Choroid plexus epithelial cell (primary cell): ENCODE results near the gene VMAC.

ENCODE experiments used
- DNase-seq: peaks from one replicate; pipeline ENCODE4 v3.0.0-alpha.2; 2010; ENCODE audit warnings: low read depth
- H3K4me3 ChIP-seq: 2 replicates; pipeline ENCODE4 v1.5.1; 2011; ENCODE audit warnings: low read depth, mild to moderate bottlenecking, control low read depth, low read length, moderate library complexity
- TF ChIP-seq, protein P1 (sequence below): conservative IDR thresholded peaks from 2 replicates; pipeline ENCODE4 v1.5.1; 2011; ENCODE audit warnings: low read depth, mild to moderate bottlenecking, control low read depth, inconsistent platforms, low read length, moderate library complexity

Gene VMAC

GRCh38 chr19:5910638-5910907 is 5.9 kb downstream of the VMAC start:
- TF ChIP-seq, protein P1, sequence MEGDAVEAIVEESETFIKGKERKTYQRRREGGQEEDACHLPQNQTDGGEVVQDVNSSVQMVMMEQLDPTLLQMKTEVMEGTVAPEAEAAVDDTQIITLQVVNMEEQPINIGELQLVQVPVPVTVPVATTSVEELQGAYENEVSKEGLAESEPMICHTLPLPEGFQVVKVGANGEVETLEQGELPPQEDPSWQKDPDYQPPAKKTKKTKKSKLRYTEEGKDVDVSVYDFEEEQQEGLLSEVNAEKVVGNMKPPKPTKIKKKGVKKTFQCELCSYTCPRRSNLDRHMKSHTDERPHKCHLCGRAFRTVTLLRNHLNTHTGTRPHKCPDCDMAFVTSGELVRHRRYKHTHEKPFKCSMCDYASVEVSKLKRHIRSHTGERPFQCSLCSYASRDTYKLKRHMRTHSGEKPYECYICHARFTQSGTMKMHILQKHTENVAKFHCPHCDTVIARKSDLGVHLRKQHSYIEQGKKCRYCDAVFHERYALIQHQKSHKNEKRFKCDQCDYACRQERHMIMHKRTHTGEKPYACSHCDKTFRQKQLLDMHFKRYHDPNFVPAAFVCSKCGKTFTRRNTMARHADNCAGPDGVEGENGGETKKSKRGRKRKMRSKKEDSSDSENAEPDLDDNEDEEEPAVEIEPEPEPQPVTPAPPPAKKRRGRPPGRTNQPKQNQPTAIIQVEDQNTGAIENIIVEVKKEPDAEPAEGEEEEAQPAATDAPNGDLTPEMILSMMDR, result no peak
- DNase-seq, result no peak
- no peak overlapping the region for H3K4me3 ChIP-seq

DNA sequence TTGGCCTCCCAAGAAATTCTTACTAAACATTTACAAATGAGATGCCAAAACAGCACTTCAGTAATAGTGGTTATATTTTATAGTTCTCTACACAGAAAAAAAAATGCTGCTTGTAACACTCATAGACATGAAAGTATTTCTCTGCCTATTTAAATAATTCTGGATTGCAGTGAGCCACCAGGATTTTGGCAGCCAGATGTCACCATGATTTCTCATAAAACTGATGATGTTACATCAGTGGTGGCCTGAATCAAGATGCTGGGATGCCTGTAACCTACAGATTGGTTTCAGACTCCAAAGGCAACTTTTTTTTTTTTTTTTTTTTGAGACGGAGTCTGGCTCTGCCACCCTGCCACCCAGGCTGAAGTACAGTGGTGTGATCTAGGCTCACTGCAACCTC is 6.7 kb downstream of the VMAC start:
- DNase-seq, result no peak
- TF ChIP-seq, protein P1, result no peak
- H3K4me3 ChIP-seq, result no peak overlapping the region

- H3K4me3 ChIP-seq, result no peak within 1 kb of the TSS
- peak; percentile 23 for DNase-seq
- TF ChIP-seq, protein P1, result no peak
Observed at GRCh38 chr19:5913739-5914357, 9.2 kb downstream of the VMAC start, which contains the start of gene CAPS. CAPS (plus strand) TSS chr19:5914254; CDS start chr19:5914407, 153 bp downstream.

DNA sequence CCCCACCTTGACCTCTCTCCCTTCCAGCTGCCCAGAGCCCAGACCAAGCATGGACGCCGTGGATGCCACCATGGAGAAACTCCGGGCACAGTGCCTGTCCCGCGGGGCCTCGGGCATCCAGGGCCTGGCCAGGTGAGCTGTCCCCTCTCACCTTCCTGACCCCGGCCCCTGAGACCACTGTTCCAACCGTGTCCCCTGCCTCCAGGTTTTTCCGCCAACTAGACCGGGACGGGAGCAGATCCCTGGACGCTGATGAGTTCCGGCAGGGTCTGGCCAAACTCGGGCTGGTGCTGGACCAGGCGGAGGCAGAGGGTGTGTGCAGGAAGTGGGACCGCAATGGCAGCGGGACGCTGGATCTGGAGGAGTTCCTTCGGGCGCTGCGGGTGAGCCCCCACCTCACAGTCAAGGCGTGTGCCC is 9.7 kb downstream of the VMAC start:
- DNase-seq, result no peak
- H3K4me3 ChIP-seq, result no peak overlapping the region
- TF ChIP-seq, protein P1, result no peak

GRCh38 chr19:5914946-5915781 is 10.5 kb downstream of the VMAC start:
- no peak overlapping the region for H3K4me3 ChIP-seq
- TF ChIP-seq, protein P1, result no peak

DNA sequence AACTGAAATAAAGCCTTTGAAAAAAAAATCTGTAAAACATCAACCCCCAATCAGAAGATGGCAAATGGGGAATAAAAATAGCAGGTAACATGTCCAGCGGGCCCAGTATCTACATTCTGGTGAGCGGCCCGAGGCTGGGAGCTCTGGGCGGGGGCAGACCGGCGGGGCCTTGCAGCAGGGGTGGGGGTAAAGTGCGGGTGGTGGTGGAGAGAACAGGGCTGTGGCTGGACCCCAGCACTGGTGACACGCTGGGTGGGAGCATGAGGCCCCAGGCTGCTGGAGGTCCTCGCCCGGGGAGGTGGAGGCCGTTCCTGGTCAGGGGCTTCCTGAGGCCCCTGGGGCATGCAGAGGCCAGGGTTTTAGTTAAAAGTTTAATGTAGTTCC is 11.1 kb downstream of the VMAC start:
- DNase-seq, result no peak
- no peak overlapping the region for H3K4me3 ChIP-seq
- TF ChIP-seq, protein P1, result no peak

More at GRCh38 chr19:5914946-5915781, 10.5 kb downstream of the VMAC start:
- no peak for DNase-seq

DNA sequence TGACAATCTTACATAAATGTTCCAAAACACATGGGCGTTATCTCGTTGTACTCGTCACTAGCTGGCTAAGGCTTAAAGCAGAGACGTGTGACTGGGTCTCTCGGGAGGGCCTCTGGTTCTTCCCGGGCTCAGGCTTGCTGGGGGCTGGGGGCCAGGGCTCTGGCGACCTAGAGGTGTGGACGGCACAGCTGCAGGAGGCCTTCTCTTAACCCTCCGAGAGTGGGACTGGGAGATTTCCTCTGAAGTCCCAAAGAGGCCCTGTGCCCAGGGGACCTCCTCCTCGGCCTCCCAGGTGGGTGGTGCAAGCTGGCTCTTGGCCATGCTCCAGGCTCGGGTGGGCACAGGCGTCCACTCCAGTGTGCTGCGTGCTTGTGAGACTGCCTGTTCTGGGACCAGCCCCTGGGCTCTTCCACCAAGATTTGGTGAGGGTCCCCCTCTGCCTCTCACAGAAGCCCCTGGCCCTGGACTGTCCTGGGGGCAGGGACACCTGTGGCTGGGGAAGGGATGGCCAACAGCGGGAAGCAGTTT is 11.6 kb downstream of the VMAC start:
- H3K4me3 ChIP-seq, result no peak overlapping the region
- TF ChIP-seq, protein P1, result no peak
- no peak for DNase-seq
